Stimulated activated CD8-positive, alpha-beta memory T cell treated with anti-CD3 and anti-CD28 coated beads, Interleukin-4, amount 100 ng/mL, for 24 hours (primary cell): ENCODE measurements around the gene SLC22A12.

Experiments used
- DNase-seq: peaks from one replicate; pipeline ENCODE4 v3.0.0-alpha.2; 2020; ENCODE audit warnings: low read depth

Gene SLC22A12

DNA sequence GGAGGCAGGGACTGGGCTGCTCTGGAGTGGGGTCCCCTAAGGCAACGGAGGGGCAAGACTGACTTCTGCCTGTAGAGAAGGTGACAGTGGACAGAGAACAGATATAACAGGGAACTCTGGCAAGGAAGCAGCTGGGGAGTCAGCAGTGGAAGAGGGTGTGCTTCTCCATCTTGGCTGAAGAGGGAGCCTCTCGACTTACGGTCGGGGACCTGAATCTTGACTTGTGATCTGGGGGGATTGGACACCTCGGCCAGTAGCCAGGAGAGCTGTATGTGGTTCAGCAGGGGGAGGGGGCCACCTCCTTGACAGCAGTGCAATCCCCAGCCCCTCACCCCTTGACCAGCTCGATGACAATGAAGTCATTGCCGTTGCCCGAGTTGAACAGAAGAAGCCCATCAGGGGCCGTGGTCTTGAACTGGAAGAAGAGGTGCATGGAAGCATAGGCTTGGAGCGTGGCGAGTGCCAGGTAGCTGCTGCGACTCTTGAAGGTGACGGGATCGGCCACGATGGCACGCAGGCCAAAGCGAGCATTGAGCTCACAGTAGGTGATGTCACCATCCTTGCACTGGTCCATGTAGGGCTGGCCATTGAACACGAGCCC, 60.0 kb downstream of the SLC22A12 start:
- no peak for DNase-seq
